Kidney epithelial cell (primary cell): ENCODE data around the gene ACOX1. TPM values are rescaled to one million over a fixed set of nuclear protein-coding genes. Genes with fewer than 3 reads are reported as not detected.

Experiments
- DNase-seq: peaks from one replicate; pipeline ENCODE4 v3.0.0-alpha.2; 2010; ENCODE audit warnings: low read depth
- H3K27me3 ChIP-seq: 2 replicates; pipeline ENCODE4 v1.6.0; 2011; ENCODE audit warnings: low read length; ENCODE audit not compliant: control insufficient read depth, insufficient read depth
- H3K36me3 ChIP-seq: 2 replicates; pipeline ENCODE4 v1.5.1; 2011; ENCODE audit warnings: low read length; ENCODE audit not compliant: control insufficient read depth, insufficient read depth
- H3K4me3 ChIP-seq: 2 replicates; pipeline ENCODE4 v1.5.1; 2011; ENCODE audit warnings: low read depth, mild to moderate bottlenecking, control low read depth, low read length
- CTCF ChIP-seq: IDR thresholded peaks from 2 replicates; pipeline ENCODE4 v1.5.1; 2011; ENCODE audit warnings: mild to moderate bottlenecking, moderate library complexity, low read length, control low read depth, inconsistent platforms; ENCODE audit not compliant: insufficient read depth, poor library complexity, severe bottlenecking
- total RNA-seq: library from RNA; depleted of rRNA; stranded (reverse); fragments of >200 nt; gene quantifications from 2 replicates; pipeline ENCODE4 v1.2.3, GENCODE V29; 2015

ACOX1 gene
- total RNA-seq, 1 donor from 2014 or later = 41.1 TPM

DNA sequence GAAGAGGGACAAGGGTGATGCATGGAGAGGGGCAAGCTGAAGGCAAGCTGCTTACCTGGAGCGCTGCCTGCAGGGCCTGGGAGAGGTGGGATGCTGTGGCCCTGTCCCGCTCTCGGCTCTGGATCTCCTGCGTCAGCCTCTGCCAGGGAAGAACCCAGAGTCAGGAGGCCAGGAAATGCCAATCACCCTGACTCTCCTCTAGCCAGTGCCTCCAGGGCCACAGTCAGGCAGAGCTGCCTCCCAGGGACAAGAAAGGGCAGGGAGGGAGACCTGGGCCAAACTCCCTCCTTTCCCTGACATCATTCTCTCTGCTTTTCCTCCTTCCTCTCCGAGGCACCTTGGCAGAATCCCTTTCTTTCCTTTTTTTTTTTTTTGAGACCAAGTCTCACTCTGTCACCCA, 33.0 kb upstream of the ACOX1 start:
- Histone ChIP-seq H3K36me3 (no peaks in the 10 kb centered on the region), H3K4me3 (no peak overlapping the region), H3K27me3 (no peaks in the 10 kb centered on the region)
- no peak for DNase-seq
- TF ChIP-seq CTCF = no peak

DNA sequence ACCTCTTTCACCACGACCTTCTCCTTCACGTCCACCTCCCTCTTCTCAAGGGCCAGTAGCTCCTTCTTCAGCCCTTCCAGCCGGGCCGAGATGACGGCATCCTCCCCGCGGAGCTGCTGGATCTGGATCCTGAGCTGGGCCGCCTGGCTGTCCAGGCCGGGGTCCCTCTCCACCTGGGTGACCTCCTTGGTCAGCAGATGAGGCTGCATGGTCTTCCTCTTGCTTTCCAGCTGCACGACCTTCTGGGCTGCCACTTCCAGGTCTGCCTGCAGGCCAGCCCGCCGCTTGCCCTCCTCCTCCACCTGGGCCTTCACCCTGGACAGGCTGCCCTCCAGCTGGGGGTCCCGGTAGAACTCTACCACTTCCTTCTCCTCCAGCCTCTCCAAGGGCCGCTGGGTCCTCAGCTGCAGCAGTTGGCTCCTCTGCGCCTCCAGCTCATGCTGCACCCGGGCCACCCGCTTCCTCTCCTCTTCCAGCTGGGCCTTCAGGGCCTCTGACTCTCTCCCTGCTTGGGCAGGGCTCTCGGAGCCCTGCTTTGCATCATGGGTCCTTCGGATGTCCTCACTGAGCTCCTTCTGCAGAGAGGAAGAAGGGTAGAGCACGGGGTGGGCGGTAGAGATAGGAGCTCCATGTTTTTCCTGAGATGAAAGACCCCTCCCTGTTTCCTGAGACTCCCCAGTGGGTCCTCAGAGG, 31.1 kb upstream of the ACOX1 start:
- H3K36me3 ChIP-seq = no peaks in the 10 kb centered on the region
- no peak for DNase-seq
- no peak for TF ChIP-seq CTCF
- no peak overlapping the region for H3K4me3 ChIP-seq
- H3K27me3 ChIP-seq = no peaks in the 10 kb centered on the region

DNA sequence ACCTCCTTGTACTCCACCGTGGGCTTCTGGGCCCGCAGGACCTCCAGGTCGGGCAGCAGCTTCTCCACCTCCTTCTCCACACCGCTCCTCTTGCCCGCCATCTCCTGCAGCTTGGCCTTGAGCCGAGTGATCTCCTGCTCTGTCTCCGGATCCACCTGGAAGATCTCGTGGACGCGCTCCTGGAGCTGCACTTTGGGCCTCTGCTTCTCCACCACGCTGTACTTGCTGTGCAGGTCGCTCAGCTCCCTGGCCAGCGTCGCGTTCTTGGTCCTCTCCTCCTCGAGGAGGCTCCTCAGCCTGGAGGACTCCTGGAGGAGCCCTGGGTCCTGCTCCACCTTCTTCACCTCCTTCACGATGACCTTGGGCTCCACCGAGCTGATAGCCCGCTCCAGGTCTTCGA, 30.5 kb upstream of the ACOX1 start:
- no peaks in the 10 kb centered on the region for H3K36me3 ChIP-seq

GRCh38 chr17:76008630-76009425, 29.9 kb upstream of the ACOX1 start:
- no peak for DNase-seq
- no peak for TF ChIP-seq CTCF
- Histone ChIP-seq H3K27me3 (no peaks in the 10 kb centered on the region), H3K4me3 (no peak overlapping the region), H3K36me3 (no peaks in the 10 kb centered on the region)

More for the DNA sequence above, 30.5 kb upstream of the ACOX1 start:
- TF ChIP-seq CTCF = no peak
- Histone ChIP-seq H3K4me3 (no peak overlapping the region), H3K27me3 (no peaks in the 10 kb centered on the region)
- DNase-seq = no peak

DNA sequence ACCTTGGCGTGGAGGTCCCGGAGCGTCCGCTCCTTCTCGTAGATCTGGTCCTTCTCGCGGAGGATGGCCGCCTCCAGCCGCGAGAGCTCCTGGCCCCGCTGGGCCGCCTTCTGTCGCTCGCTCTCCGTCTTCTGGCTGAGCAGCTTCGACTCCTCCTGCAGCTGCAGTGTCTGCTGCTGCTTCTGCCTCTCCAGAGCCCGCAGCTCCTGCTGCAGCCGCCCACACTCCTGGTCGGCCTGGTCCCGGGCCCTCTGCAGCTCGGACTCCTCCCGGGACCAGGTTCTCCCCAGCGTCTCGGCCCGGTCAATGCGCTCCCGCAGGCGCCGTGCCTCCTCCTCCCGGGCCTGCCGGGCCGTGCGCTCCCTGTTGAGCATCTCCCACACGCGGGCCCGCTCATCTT, 29.2 kb upstream of the ACOX1 start:
- no peaks in the 10 kb centered on the region for H3K36me3 ChIP-seq
- no peak for DNase-seq
- no peaks in the 10 kb centered on the region for H3K27me3 ChIP-seq
- no peak overlapping the region for H3K4me3 ChIP-seq
- no peak for TF ChIP-seq CTCF
